Breast epithelium (tissue), 3 donors: Measurements from ENCODE around the gene NRGN.

Source experiments
- POLR2A ChIP-seq: fragments of 450-650 bp; IDR thresholded peaks from one replicate; pipeline ENCODE4 v1.6.1; 2016; ENCODE audit warnings: antibody characterized with exemption, mild to moderate bottlenecking, moderate library complexity
- POLR2AphosphoS5 ChIP-seq, 3 donors: sonication (generic); formaldehyde crosslinking; IDR thresholded peaks; one replicate each; pipeline ENCODE4 v1.6.1; 2017; ENCODE audit warnings: antibody characterized with exemption in 3 of 3
- TF ChIP-seq, protein P1 (sequence below), 3 donors: fragments of 450-650 bp; IDR thresholded peaks; one replicate each; pipeline ENCODE4 v1.5.1; 2016 to 2017; ENCODE audit warnings: antibody characterized with exemption in 3 of 3, mild to moderate bottlenecking in 3 of 3, moderate library complexity in 3 of 3

DNA sequence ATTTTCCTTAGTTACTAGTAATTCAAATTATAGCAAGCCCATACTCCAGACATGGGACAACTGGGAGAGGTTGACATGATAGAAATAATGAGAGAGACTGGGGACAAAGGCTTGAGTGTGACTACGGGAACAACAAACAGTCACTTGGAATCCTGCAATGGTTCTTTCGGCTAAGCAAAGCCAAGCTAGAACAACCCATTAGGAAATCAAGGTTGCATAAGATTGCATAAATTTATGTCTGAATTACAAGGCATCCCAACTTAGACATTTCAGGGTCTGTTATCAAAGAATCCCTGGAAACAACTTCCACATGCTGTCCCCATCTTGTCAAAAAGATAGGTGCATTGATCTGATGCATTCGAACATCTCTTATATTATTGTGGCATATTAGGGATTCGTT, 10.2 kb upstream of the NRGN start:
- TF ChIP-seq, protein P1, sequence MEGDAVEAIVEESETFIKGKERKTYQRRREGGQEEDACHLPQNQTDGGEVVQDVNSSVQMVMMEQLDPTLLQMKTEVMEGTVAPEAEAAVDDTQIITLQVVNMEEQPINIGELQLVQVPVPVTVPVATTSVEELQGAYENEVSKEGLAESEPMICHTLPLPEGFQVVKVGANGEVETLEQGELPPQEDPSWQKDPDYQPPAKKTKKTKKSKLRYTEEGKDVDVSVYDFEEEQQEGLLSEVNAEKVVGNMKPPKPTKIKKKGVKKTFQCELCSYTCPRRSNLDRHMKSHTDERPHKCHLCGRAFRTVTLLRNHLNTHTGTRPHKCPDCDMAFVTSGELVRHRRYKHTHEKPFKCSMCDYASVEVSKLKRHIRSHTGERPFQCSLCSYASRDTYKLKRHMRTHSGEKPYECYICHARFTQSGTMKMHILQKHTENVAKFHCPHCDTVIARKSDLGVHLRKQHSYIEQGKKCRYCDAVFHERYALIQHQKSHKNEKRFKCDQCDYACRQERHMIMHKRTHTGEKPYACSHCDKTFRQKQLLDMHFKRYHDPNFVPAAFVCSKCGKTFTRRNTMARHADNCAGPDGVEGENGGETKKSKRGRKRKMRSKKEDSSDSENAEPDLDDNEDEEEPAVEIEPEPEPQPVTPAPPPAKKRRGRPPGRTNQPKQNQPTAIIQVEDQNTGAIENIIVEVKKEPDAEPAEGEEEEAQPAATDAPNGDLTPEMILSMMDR (IDR thresholded peaks at IDR 0.05), result no peak
- TF ChIP-seq POLR2AphosphoS5 (IDR thresholded peaks at IDR 0.05) (no peak), POLR2A (no peak)
